HG03175 (cell line): Measurements from ENCODE around the gene SEC31A.
A peak's percentile ranks its signal among the peaks of the same experiment; 100 is the strongest.
"Not testable (repeated sequence)": the region's sequence is repeated elsewhere in the genome, so short reads cannot be mapped to it uniquely, and the experiment has no call there.

Experiments
- ATAC-seq: cut with Tn5 transposase; IDR thresholded peaks from one replicate; pipeline ENCODE4 v1.9.1; 2021; ENCODE audit warnings: mild to moderate bottlenecking, moderate library complexity; ENCODE audit not compliant: unreplicated experiment

SEC31A gene

GRCh38 chr4:82893942-82894341, 3.0 kb upstream of the SEC31A start:
- no peak for ATAC-seq

GRCh38 chr4:82892467-82892802, 1.5 kb upstream of the SEC31A start:
- no peak for ATAC-seq

GRCh38 chr4:82891707-82892466, 934 bp upstream of the SEC31A start:
- no peak for ATAC-seq

DNA sequence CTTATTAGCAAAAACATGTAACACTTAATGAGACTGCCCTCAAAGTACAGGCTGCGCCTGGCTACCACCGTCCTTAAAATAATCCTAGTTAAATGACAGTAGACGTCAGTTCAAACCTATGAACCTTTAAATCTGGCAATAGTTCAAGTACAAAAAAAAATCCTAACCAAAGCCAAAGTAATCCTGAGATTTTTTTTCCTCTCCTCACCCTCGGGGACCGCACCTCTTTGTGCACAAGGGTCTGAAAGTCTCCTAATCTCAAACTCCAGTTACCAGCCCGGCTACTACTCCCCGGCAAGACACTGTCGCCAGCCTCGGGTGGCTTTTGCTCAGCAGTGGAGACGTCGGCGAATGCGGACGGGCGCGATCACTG, 439 bp downstream of the SEC31A start:
- ATAC-seq = peak; percentile 4

DNA sequence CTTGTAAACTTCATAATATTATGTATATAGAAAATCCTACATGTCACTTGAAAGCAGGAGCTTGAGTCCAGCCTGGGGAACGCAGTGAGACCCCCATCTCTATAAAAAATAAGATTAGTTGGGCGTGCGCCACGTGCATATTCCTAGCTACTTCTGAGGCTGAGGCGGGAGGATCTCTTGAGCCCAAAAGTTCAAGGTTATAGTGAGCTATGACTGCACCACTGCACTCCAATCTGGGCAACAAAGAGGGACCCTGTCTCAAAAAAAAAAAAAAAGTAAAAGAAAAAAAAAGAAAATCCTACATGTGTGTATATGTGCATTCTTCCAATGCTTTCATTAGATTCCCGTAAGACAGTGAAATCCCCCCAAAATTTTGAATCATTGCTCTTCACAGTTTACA, 1.7 kb downstream of the SEC31A start:
- no peak for ATAC-seq

DNA sequence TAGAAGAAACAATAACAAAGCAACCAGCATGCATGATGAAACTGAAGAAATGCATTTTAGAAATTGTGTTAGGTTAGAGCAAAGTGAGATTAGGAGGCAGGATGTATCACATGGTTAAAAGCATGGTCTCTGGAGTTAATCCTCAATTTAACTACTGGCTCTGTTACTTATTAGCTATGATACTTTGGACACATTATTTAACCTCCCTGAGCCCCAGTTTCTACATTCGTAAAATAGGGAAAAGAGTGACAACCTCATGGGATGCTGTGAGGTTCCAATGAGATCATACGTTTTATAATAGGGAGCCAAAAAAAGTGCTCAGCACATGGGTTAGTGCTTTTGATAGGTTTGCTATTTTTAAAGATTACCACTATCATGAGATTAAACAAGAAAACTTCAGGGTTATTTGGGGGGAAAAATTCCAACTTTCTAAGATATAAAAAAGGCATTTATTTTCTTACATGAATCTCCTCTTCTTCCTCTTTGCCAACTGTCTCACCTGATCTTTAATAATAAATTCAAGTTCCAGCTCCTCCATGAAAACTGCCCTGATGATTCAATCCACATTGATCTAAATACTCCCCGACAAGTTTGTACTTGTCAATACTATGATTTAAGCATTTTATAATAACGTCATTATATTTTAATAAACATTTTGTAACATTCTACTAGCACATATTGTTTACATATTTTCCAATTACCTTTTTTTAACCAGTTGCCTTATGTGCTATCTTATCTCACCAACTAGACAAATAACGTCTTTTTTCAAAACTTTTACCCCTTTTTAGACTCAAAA, 4.6 kb downstream of the SEC31A start:
- ATAC-seq = no peak

DNA sequence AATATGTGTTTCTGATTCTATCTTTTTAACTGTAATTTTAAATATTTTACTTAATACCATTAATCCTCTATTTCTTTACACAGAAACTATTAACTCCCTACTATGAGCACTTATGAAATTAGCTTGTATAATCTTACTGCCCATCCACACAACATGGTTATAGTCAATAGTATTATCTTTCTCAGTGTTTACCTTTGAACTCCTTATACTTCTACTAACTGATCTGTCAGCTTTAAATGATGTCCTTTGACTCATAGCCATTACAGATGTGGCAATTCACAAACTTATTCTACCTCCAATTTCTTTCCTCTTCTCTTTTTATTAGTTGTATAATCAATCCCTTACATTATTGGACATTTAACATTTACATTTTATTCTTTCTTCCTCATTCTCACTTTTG, 5.5 kb downstream of the SEC31A start:
- no peak for ATAC-seq

DNA sequence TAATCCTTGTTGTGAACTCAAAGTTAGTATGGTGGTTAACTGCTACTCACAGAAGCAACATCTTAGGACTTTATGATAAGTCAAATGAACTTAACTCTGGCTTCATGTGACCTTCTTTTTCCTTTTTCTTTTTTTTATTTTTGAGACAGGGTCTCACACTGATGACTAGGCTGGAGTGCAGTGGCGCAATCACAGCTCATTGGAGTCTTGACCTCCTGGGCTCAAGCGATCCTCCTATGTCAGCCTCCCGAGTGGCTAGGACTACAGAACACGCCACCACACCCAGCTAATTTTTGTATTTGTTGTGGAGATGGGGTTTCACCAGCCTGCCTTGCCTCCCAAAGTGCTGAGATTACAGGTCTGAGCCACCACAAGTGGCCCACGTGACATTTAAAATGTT, 22.4 kb downstream of the SEC31A start:
- ATAC-seq = no peak

DNA sequence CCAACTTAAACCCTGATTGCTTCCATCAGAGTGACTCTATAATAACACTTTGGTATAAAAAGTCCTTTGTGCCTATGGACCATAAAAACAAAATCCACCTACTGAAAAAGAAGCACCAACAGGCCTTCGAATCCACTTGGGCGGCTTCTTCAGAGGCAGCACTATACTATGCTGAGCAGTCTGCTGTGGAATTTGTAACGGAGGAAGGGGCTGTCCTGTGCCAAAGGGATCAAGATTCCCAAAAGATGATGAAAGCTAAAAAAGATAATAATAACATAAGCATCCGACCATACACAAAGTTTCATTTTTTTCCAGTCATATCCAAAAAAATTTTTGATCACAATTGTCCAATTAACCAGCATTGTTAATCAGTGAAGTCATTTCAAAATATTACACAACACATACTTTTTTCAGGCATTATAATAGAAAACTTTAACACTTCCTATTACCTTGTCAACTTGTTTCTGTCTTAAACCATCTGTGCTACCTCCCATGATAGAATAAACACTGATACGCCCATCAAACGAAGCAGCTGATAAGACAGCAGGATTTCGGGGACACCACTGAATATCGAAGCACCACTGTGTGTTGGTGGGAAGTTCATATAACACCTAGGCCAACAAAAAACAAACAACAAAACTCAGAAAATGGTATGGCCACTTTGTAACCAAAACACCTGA, 24.1 kb downstream of the SEC31A start:
- no peak for ATAC-seq

DNA sequence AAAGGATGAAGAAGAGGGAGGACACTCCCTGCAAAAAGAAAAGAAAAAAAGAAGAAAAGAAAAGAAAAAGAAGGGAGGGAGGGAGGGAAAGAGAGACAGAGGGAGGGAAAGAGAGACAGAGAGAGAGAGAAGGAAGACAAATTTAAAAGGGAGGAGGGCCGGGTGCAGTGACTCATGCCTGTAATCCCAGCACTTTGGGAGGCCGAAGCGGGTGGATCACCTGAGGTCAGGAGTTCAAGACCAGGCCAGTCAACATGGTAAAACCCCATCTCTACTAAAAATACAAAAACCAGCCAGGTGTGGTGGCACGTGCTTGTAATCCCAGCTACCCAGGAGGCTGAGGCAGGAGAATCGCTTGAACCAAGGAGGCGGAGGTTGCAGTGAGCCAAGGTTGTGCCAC, 24.9 kb downstream of the SEC31A start:
- ATAC-seq = not testable (repeated sequence)

- ATAC-seq = no peak
Observed at GRCh38 chr4:82865592-82865991, 25.4 kb downstream of the SEC31A start.

- no peak for ATAC-seq
Observed at GRCh38 chr4:82864336-82864979, 26.5 kb downstream of the SEC31A start.

DNA sequence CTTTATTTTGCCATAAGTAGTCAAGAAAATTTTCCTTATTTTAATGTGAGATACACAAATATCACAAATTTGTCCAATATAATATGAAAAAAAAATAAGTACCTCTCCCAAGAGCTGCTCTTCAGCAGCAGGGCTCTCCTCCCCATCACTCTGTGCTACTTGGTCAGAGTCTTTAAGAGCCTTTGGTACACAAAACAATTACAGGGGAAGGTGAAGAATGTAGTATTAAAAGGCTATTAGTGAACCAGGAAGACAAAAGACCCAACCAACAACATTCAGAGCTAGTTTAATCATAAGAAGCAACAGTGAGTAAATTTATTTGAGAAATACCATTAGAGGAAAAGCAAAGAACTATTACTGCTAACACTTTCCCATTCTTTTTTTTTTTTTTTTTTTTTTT, 29.4 kb downstream of the SEC31A start:
- no peak for ATAC-seq

GRCh38 chr4:82860487-82860886, 30.5 kb downstream of the SEC31A start:
- not testable (repeated sequence) for ATAC-seq

- ATAC-seq = no peak
Observed at GRCh38 chr4:82852751-82853285, 38.1 kb downstream of the SEC31A start.

DNA sequence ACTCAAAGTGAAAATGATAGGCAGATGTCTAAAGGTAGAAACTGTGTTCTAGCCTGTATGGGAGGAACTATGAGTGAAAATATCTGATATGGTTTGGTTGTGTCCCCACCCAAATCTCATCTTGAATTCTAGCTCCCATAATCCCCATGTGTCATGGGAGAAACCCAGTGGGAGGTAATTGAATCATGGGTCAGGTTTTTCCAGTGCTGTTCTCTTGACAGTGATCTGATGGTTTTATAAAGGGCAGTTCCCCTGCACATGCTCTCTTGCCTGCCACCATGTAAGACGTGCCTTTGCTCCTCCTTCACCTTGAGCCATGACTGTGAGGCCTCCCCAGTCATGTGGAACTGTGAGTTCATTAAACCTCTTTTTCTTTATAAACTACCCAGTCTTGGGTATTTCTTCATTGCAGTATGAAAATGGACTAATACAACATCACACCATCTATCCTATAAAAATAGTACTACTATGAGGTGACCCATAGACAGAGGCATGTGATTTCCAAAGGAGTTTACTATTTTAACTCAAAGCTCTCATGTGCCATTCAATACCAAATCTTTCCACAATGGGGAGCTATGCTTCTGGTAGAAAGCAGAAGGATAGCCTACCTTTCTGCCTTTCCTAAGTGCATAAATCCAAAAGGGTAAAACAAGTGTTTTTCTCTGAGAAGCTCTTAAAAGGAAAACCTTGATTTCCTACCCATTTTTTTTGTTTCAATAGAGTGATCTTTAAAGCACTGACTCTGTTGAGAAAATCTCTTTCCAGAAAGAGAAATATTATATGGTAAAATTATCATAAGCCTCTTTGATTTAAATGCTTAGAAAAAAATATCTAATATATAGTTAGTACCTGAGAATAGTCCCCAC, 38.8 kb downstream of the SEC31A start:
- ATAC-seq = no peak

DNA sequence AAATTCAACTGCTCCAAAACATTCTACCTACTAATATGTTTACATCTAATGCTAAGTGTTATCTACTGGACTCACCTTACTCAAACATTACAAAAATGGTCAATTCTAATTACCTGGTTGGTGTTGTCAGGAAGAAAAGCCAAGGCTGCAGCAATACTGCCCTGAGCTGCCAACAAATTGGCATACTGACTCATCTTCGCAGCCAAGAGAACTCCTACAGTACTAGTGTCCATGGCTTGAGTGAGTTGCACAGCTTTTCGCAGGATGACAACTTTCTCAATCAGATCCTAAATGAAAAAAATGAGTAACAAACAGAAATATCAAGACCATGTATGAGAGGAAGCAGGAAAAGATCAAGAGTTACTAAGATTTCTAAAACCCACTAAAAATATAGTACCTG, 39.6 kb downstream of the SEC31A start:
- ATAC-seq = no peak

GRCh38 chr4:82850684-82851083, 40.3 kb downstream of the SEC31A start:
- no peak for ATAC-seq

- no peak for ATAC-seq
Observed at GRCh38 chr4:82848706-82849105, 42.2 kb downstream of the SEC31A start.

DNA sequence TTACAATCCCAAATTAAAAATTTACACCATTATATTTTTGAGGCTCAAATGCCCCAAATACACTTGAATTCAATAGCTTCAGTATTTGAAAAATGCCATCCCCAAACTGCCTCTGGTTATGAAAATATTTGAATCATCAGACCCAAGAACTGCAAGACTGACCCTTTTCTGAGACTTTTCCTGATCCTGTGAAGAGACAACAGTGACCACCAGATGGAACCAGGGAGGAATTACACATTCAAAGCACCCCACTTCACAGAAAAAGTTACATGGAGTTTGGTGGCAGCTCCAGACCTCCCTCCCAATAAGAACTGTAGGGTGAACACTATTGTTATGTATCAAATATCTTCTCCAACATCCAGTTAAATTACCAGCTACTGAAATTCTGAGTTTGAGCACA, 48.4 kb downstream of the SEC31A start:
- no peak for ATAC-seq
